ENCODE data around the gene HNRNPD.
"Not testable (repeated sequence)": the region's sequence is repeated elsewhere in the genome, so short reads cannot be mapped to it uniquely, and the experiment has no call there.

Gene HNRNPD

GRCh38 chr4:82373816-82374625, at the start of gene HNRNPD:
Gene HNRNPD, minus strand, starts transcription at chr4:82373991. Its CDS starts 313 bp downstream, at chr4:82373678.
- H3K27ac ChIP-seq = peak within 1 kb of the TSS; percentile 96 to 100 (median 99)

GRCh38 chr4:82422616-82423015, 48.8 kb upstream of the HNRNPD start:
- Histone ChIP-seq H3K4me3 (no peak overlapping the region), H3K27ac (no peak overlapping the region)

More at GRCh38 chr4:82373816-82374625, at the start of gene HNRNPD:
- peak within 1 kb of the TSS; percentile 71 to 98 (median 90) for H3K4me3 ChIP-seq

- Histone ChIP-seq H3K4me3 (no peak overlapping the region), H3K27ac (no peak overlapping the region)
Observed at GRCh38 chr4:82421796-82422560, 48.2 kb upstream of the HNRNPD start.

GRCh38 chr4:82419451-82419850, 45.7 kb upstream of the HNRNPD start:
- no peak overlapping the region for H3K27ac ChIP-seq
- H3K4me3 ChIP-seq = no peak overlapping the region

- Histone ChIP-seq H3K4me3 (no peak overlapping the region), H3K27ac (no peak overlapping the region)
Observed at GRCh38 chr4:82415922-82416365, 42.2 kb upstream of the HNRNPD start.

- not testable (repeated sequence) for H3K27ac ChIP-seq
Observed at GRCh38 chr4:82415061-82415460, 41.3 kb upstream of the HNRNPD start.

GRCh38 chr4:82403725-82404124, 29.9 kb upstream of the HNRNPD start:
- no peak overlapping the region for H3K27ac ChIP-seq

More at GRCh38 chr4:82415061-82415460, 41.3 kb upstream of the HNRNPD start:
- not testable (repeated sequence) for H3K4me3 ChIP-seq

GRCh38 chr4:82402196-82402775, 28.5 kb upstream of the HNRNPD start:
- no peak overlapping the region for H3K4me3 ChIP-seq

More at GRCh38 chr4:82403725-82404124, 29.9 kb upstream of the HNRNPD start:
- H3K4me3 ChIP-seq = no peak overlapping the region

GRCh38 chr4:82401600-82401999, 27.8 kb upstream of the HNRNPD start:
- Histone ChIP-seq H3K4me3 (no peak overlapping the region), H3K27ac (no peak overlapping the region)

More at GRCh38 chr4:82402196-82402775, 28.5 kb upstream of the HNRNPD start:
- no peak overlapping the region for H3K27ac ChIP-seq

- Histone ChIP-seq H3K27ac (no peak overlapping the region), H3K4me3 (no peak overlapping the region)
Observed at GRCh38 chr4:82398263-82398662, 24.5 kb upstream of the HNRNPD start.

GRCh38 chr4:82397527-82397926, 23.7 kb upstream of the HNRNPD start:
- Histone ChIP-seq H3K4me3 (no peak overlapping the region), H3K27ac (no peak overlapping the region)

- Histone ChIP-seq H3K4me3 (no peak overlapping the region), H3K27ac (no peak overlapping the region)
Observed at GRCh38 chr4:82394896-82395295, 21.1 kb upstream of the HNRNPD start.

GRCh38 chr4:82390061-82390460, 16.3 kb upstream of the HNRNPD start:
- H3K27ac ChIP-seq, H3K4me3 ChIP-seq: not testable (repeated sequence)

GRCh38 chr4:82388405-82388804, 14.6 kb upstream of the HNRNPD start:
- no peak overlapping the region for H3K27ac ChIP-seq
- no peak overlapping the region for H3K4me3 ChIP-seq

- not testable (repeated sequence) for H3K4me3 ChIP-seq, H3K27ac ChIP-seq
Observed at GRCh38 chr4:82386312-82386711, 12.5 kb upstream of the HNRNPD start.

- Histone ChIP-seq H3K4me3 (no peak overlapping the region), H3K27ac (no peak overlapping the region)
Observed at GRCh38 chr4:82382751-82383150, 9.0 kb upstream of the HNRNPD start.

- no peak overlapping the region for H3K27ac ChIP-seq
Observed at GRCh38 chr4:82381661-82382296, 8.0 kb upstream of the HNRNPD start.

GRCh38 chr4:82381235-82381634, 7.4 kb upstream of the HNRNPD start:
- Histone ChIP-seq H3K27ac (no peak overlapping the region), H3K4me3 (no peak overlapping the region)

More at GRCh38 chr4:82381661-82382296, 8.0 kb upstream of the HNRNPD start:
- H3K4me3 ChIP-seq = no peak overlapping the region

GRCh38 chr4:82380831-82381230, 7.0 kb upstream of the HNRNPD start:
- no peak overlapping the region for H3K4me3 ChIP-seq
- no peak overlapping the region for H3K27ac ChIP-seq

- Histone ChIP-seq H3K4me3 (no peak overlapping the region), H3K27ac (no peak overlapping the region)
Observed at GRCh38 chr4:82380344-82380743, 6.6 kb upstream of the HNRNPD start.

All from skin epidermis (tissue), 12 donors.